Natural killer cell (primary cell): Measurements from ENCODE around the gene WNT4. TPM values are rescaled to one million over a fixed set of nuclear protein-coding genes. Genes with fewer than 3 reads are reported as not detected.

ENCODE experiments used
- ATAC-seq, 3 donors: fragments of 150-1000 bp in 2 of 3; fragments of 200-7000 bp in 1 of 3; cut with Tn5 transposase; 1 replicate in 1 of 3; 2 replicates in 2 of 3; pipeline ENCODE4 v1.10.0; 2021; ENCODE audit warnings: mild to moderate bottlenecking in 2 of 3, moderate library complexity in 2 of 3
- DNase-seq, 2 donors: peaks; one replicate each; pipeline versions ENCODE4 v3.0.0 to v3.0.0-alpha.2; 2013 to 2021; ENCODE audit warnings: mixed read lengths in 1 of 2
- H3K27ac ChIP-seq: one replicate; pipeline ENCODE4 v1.5.1; 2013; ENCODE audit warnings: mild to moderate bottlenecking, low read length
- H3K27me3 ChIP-seq: one replicate; pipeline ENCODE4 v1.6.1; 2013; ENCODE audit warnings: low read length; ENCODE audit not compliant: control insufficient read depth, insufficient read depth
- H3K36me3 ChIP-seq: one replicate; pipeline ENCODE4 v1.6.1; 2013; ENCODE audit warnings: low read length; ENCODE audit not compliant: control insufficient read depth, insufficient read depth
- H3K4me1 ChIP-seq: one replicate; pipeline ENCODE4 v1.6.1; 2013; ENCODE audit warnings: low read length; ENCODE audit not compliant: control insufficient read depth, insufficient read depth
- H3K4me3 ChIP-seq: one replicate; pipeline ENCODE4 v1.5.1; 2013; ENCODE audit warnings: low read length
- H3K9me3 ChIP-seq: one replicate; pipeline ENCODE4 v1.6.1; 2013; ENCODE audit warnings: low read length; ENCODE audit not compliant: control insufficient read depth, insufficient read depth
- H3K27ac Mint-ChIP-seq, 2 donors: one replicate each; pipeline ENCODE4 v1.8.0; 2022; ENCODE audit warnings: mild to moderate bottlenecking in 2 of 2, mixed read lengths in 2 of 2, moderate library complexity in 1 of 2
- H3K27me3 Mint-ChIP-seq, 2 donors: one replicate each; pipeline ENCODE4 v1.8.0; 2022; ENCODE audit warnings: low read depth in 2 of 2, mixed read lengths in 2 of 2
- H3K36me3 Mint-ChIP-seq: one replicate; pipeline ENCODE4 v1.8.0; 2022; ENCODE audit warnings: mixed read lengths
- H3K4me1 Mint-ChIP-seq, 2 donors: one replicate each; pipeline ENCODE4 v1.8.0; 2022; ENCODE audit warnings: mixed read lengths in 2 of 2
- H3K4me3 Mint-ChIP-seq: one replicate; pipeline ENCODE4 v1.8.0; 2022; ENCODE audit warnings: mild to moderate bottlenecking, moderate library complexity, mixed read lengths
- H3K9me3 Mint-ChIP-seq, 2 donors: one replicate each; pipeline ENCODE4 v1.8.0; 2022; ENCODE audit warnings: mixed read lengths in 2 of 2
- CTCF ChIP-seq: fragments of 200-600 bp; IDR thresholded peaks from one replicate; pipeline ENCODE4 v1.8.0; 2022; ENCODE audit warnings: antibody characterized with exemption
- WGBS: methylation state at CpG from one replicate; pipeline ENCODE4 v1.1.7; 2013; ENCODE audit warnings: missing lambda C conversion rate; ENCODE audit not compliant: insufficient coverage; 5-methylcytosine and 5-hydroxymethylcytosine counted together
- intact Hi-C: fragments of 100-400 bp; cut with micrococcal nuclease; formaldehyde crosslinking; loops from one replicate; pipeline ENCODE4 v1.14.2; 2022
- total RNA-seq, 4 donors: library from RNA; stranded (reverse); fragments of 120-200 nt in 1 of 4; gene quantifications; one replicate each; pipeline versions ENCODE4 v1.2.3 to v1.2.4, GENCODE V29; 2013 to 2022

WNT4 gene
- total RNA-seq, 3 donors from 2014 or later (not counting 1 experiment from before 2014, with no cell fraction given): not detected

GRCh38 chr1:22174446-22175220 is 31.7 kb upstream of the WNT4 start:
- 74% methylated on average over 9 of the region's 9 CpGs for WGBS
- Histone ChIP-seq H3K36me3 (no peaks in the 10 kb centered on the region), H3K9me3 (no peaks in the 10 kb centered on the region), H3K4me1 (no peaks in the 10 kb centered on the region), H3K27ac (no peak overlapping the region), H3K27me3 (no peaks in the 10 kb centered on the region), H3K4me3 (no peak overlapping the region)
- H3K4me3 Mint-ChIP-seq: no peak overlapping the region
- TF ChIP-seq CTCF: no peak
- H3K4me1 Mint-ChIP-seq: peaks cover 0 to 5% of the 10 kb centered on the region in 2 donors
- ATAC-seq: no peak
- no peaks in the 10 kb centered on the region for H3K36me3 Mint-ChIP-seq
- intact Hi-C loops: no loop called here
- H3K9me3 Mint-ChIP-seq: no peaks in the 10 kb centered on the region
- no peaks in the 10 kb centered on the region for H3K27me3 Mint-ChIP-seq
- H3K27ac Mint-ChIP-seq: no peak overlapping the region
- DNase-seq: no peak

- H3K27me3 ChIP-seq: no peaks in the 10 kb centered on the region
- Mint-ChIP-seq H3K9me3 (no peaks in the 10 kb centered on the region), H3K4me1 (peaks cover 11% of the 10 kb centered on the region in 2 donors), H3K36me3 (no peaks in the 10 kb centered on the region), H3K4me3 (no peak overlapping the region), H3K27ac (no peak overlapping the region), H3K27me3 (no peaks in the 10 kb centered on the region)
- 89% methylated on average over 18 of the region's 18 CpGs for WGBS
- H3K27ac ChIP-seq: no peak overlapping the region
- no peak overlapping the region for H3K4me3 ChIP-seq
- H3K9me3 ChIP-seq: no peaks in the 10 kb centered on the region
- H3K36me3 ChIP-seq: no peaks in the 10 kb centered on the region
- intact Hi-C loops: no loop called here
- TF ChIP-seq CTCF: no peak
- DNase-seq (no peak), ATAC-seq (no peak)
- peaks cover 10% of the 10 kb centered on the region for H3K4me1 ChIP-seq
Observed at GRCh38 chr1:22171951-22172715, 29.2 kb upstream of the WNT4 start.

- ATAC-seq (no peak), DNase-seq (no peak)
- Histone ChIP-seq H3K4me1 (peaks cover 10% of the 10 kb centered on the region), H3K4me3 (no peak overlapping the region), H3K27ac (no peak overlapping the region), H3K36me3 (no peaks in the 10 kb centered on the region), H3K27me3 (no peaks in the 10 kb centered on the region), H3K9me3 (no peaks in the 10 kb centered on the region)
- Mint-ChIP-seq H3K4me1 (peaks cover 11% of the 10 kb centered on the region in 2 donors), H3K4me3 (no peak overlapping the region), H3K27ac (no peak overlapping the region), H3K27me3 (no peaks in the 10 kb centered on the region), H3K9me3 (no peaks in the 10 kb centered on the region), H3K36me3 (no peaks in the 10 kb centered on the region)
- WGBS: 76% methylated on average over 3 of the region's 4 CpGs
- intact Hi-C loops: no loop called here
- no peak for TF ChIP-seq CTCF
Observed at GRCh38 chr1:22169816-22170215, 26.9 kb upstream of the WNT4 start.
